ENCODE data around the gene NOS1. TPM values are rescaled to one million over a fixed set of nuclear protein-coding genes. Genes with fewer than 3 reads are reported as not detected.
A peak's percentile ranks its signal among the peaks of the same experiment; 100 is the strongest.
"Not testable (repeated sequence)": the region's sequence is repeated elsewhere in the genome, so short reads cannot be mapped to it uniquely, and the experiment has no call there.

Gene NOS1
- total RNA-seq, 1 experiment from 2014 or later, result 2.3 TPM

- H3K9me3 Mint-ChIP-seq, result peaks cover 4 to 6% of the 10 kb centered on the region in 2 experiments; a peak in 3 of 5 replicates
- Histone ChIP-seq H2BK15ac (ENCODE audit: low read depth, low read length) (no peak overlapping the region), H2BK20ac (ENCODE audit: low read depth, low read length, poor library complexity, severe bottlenecking) (no peak overlapping the region), H3K79me1 (ENCODE audit: insufficient read depth, low read depth, low read length, poor library complexity, severe bottlenecking) (no peaks in the 10 kb centered on the region), H3K23me2 (ENCODE audit: insufficient read length, low read depth, low read length, poor library complexity, severe bottlenecking) (no peaks in the 10 kb centered on the region), H3T11ph (ENCODE audit: low read length) (no peak overlapping the region), H2BK120ac (ENCODE audit: low read depth, low read length, poor library complexity, severe bottlenecking) (no peak overlapping the region), H2AFZ (ENCODE audit: low read length) (no peak overlapping the region), H2BK5ac (ENCODE audit: insufficient read length, low read length) (no peak overlapping the region), H3K9ac (ENCODE audit: extremely low read depth, insufficient read length, low read length) (no peak overlapping the region), H4K5ac (ENCODE audit: insufficient read length, low read depth, low read length) (no peak overlapping the region), H3K23ac (ENCODE audit: insufficient read length, low read depth, low read length) (no peak overlapping the region), H2AK5ac (ENCODE audit: insufficient read length, low read length) (no peak overlapping the region), H3K4ac (ENCODE audit: low read depth, low read length) (no peak overlapping the region), H3K18ac (ENCODE audit: insufficient read length, low read depth, low read length) (no peak overlapping the region), H3K4me2 (ENCODE audit: insufficient read depth, insufficient read length, low read length) (no peak overlapping the region), H3K4me1 (ENCODE audit: insufficient read depth, low read length) (no peaks in the 10 kb centered on the region), H4K8ac (replicated peaks; ENCODE audit: insufficient read length, low read depth, low read length) (no peak overlapping the region), H4K91ac (ENCODE audit: insufficient read length, low read depth, low read length) (no peak overlapping the region), H3K14ac (ENCODE audit: insufficient read depth, low read length) (no peak overlapping the region), H3K27ac (ENCODE audit: insufficient read length, low read depth, low read length) (no peak overlapping the region), H3K9me3 (ENCODE audit: control insufficient read depth, low read depth, low read length) (no peaks in the 10 kb centered on the region), H4K20me1 (ENCODE audit: control insufficient read depth, insufficient read depth, insufficient read length) (no peaks in the 10 kb centered on the region), H3K79me2 (ENCODE audit: insufficient read depth, low read length) (no peaks in the 10 kb centered on the region), H2BK12ac (ENCODE audit: insufficient read length, low read depth, low read length) (no peak overlapping the region), H3K56ac (ENCODE audit: insufficient read length, low read depth, low read length) (no peak overlapping the region), H3K27me3 (ENCODE audit: insufficient read depth, low read length) (no peaks in the 10 kb centered on the region)
- peaks cover 0 to 2% of the 10 kb centered on the region in 2 experiments; a peak in 1 of 4 replicates for H3K4me1 Mint-ChIP-seq
- no peak for TF ChIP-seq CTCF (conservative IDR thresholded peaks at IDR 0.05)
- no peaks in the 10 kb centered on the region for H3K36me3 Mint-ChIP-seq (ENCODE audit: insufficient read depth in 1 of 3, low read depth in 3 of 3)
- no peak overlapping the region for H3K4me3 Mint-ChIP-seq
- H3K27ac Mint-ChIP-seq, result no peak overlapping the region
- no CpG with 5 or more reads among the region's 3 CpGs for WGBS (ENCODE audit: extremely low coverage, insufficient read length, low lambda C conversion rate)
- peaks cover 43% of the 10 kb centered on the region for H3K27me3 Mint-ChIP-seq (ENCODE audit: low read depth)
- no peak for DNase-seq
Measured at GRCh38 chr12:117370588-117370987, 9.2 kb upstream of the NOS1 start.

- not testable (repeated sequence) for H2BK15ac ChIP-seq (ENCODE audit: low read depth, low read length)
Measured at GRCh38 chr12:117370000-117370399, 8.6 kb upstream of the NOS1 start.

More at GRCh38 chr12:117370000-117370399, 8.6 kb upstream of the NOS1 start:
- not testable (repeated sequence) for H2BK20ac ChIP-seq (ENCODE audit: low read depth, low read length, poor library complexity, severe bottlenecking); H3K27me3 ChIP-seq (ENCODE audit: insufficient read depth, low read length); H4K20me1 ChIP-seq (ENCODE audit: control insufficient read depth, insufficient read depth, insufficient read length); H3K18ac ChIP-seq (ENCODE audit: insufficient read length, low read depth, low read length); H3K4me1 ChIP-seq (ENCODE audit: insufficient read depth, low read length); H3K36me3 Mint-ChIP-seq (ENCODE audit: insufficient read depth in 1 of 3, low read depth in 3 of 3); H3K14ac ChIP-seq (ENCODE audit: insufficient read depth, low read length); H2BK12ac ChIP-seq (ENCODE audit: insufficient read length, low read depth, low read length); DNase-seq; H3K9me3 Mint-ChIP-seq; H4K5ac ChIP-seq (ENCODE audit: insufficient read length, low read depth, low read length); H2AFZ ChIP-seq (ENCODE audit: low read length); H3K79me1 ChIP-seq (ENCODE audit: insufficient read depth, low read depth, low read length, poor library complexity, severe bottlenecking); H3K4me2 ChIP-seq (ENCODE audit: insufficient read depth, insufficient read length, low read length); H3K27ac ChIP-seq (ENCODE audit: insufficient read length, low read depth, low read length); H2AK5ac ChIP-seq (ENCODE audit: insufficient read length, low read length); H2BK5ac ChIP-seq (ENCODE audit: insufficient read length, low read length); H3K27ac Mint-ChIP-seq; H3K4me1 Mint-ChIP-seq; H4K8ac ChIP-seq (replicated peaks; ENCODE audit: insufficient read length, low read depth, low read length); H3K9me3 ChIP-seq (ENCODE audit: control insufficient read depth, low read depth, low read length); H3T11ph ChIP-seq (ENCODE audit: low read length); H2BK120ac ChIP-seq (ENCODE audit: low read depth, low read length, poor library complexity, severe bottlenecking); H3K23ac ChIP-seq (ENCODE audit: insufficient read length, low read depth, low read length); H3K79me2 ChIP-seq (ENCODE audit: insufficient read depth, low read length); H4K91ac ChIP-seq (ENCODE audit: insufficient read length, low read depth, low read length); H3K23me2 ChIP-seq (ENCODE audit: insufficient read length, low read depth, low read length, poor library complexity, severe bottlenecking); H3K4ac ChIP-seq (ENCODE audit: low read depth, low read length); H3K9ac ChIP-seq (ENCODE audit: extremely low read depth, insufficient read length, low read length); H3K56ac ChIP-seq (ENCODE audit: insufficient read length, low read depth, low read length)
- H3K27me3 Mint-ChIP-seq (ENCODE audit: low read depth), result peaks cover 44% of the 10 kb centered on the region
- H3K4me3 Mint-ChIP-seq, result peak overlapping the region in 1 of 2 experiments; percentile 36; a peak in 1 of 5 replicates
- 100% methylated on average over 2 of the region's 17 CpGs for WGBS (ENCODE audit: extremely low coverage, insufficient read length, low lambda C conversion rate)
